HepG2 (cell line): ENCODE measurements around the gene AXDND1. TPM values are rescaled to one million over a fixed set of nuclear protein-coding genes. Genes with fewer than 3 reads are reported as not detected.

Experiments
- ATAC-seq: fragments of 200-7000 bp; cut with Tn5 transposase; 3 replicates; pipeline ENCODE4 v1.9.1; 2020; ENCODE audit warnings: mild to moderate bottlenecking, moderate library complexity
- Bru-seq: library from RNA; stranded (reverse); fragments of 400-500 nt; gene quantifications from one replicate; lab custom pipeline; 2021; lab: Mats Ljungman, UMichigan
- BruChase-seq, 2 experiments: library from RNA; stranded (reverse); fragments of 400-500 nt; gene quantifications; one replicate each; lab custom pipeline; 2021; lab: Mats Ljungman, UMichigan
- BruUV-seq: library from RNA; stranded (reverse); fragments of 400-500 nt; replicated peaks from 2 replicates; lab custom pipeline; 2021; lab: Mats Ljungman, UMichigan
- CTCF ChIA-PET: fragments of 300-600 bp; formaldehyde crosslinking; extraction: SDS; loops from one replicate; lab custom pipeline; 2021; ENCODE audit warnings: low total read pairs, inconsistent platforms, low intra/inter-chr PET ratio; lab: Yijun Ruan, JAX
- POLR2A ChIA-PET: fragments of 350-600 bp; sonication (Branson Sonifier 250); formaldehyde crosslinking; loops from one replicate; lab custom pipeline; 2020; ENCODE audit warnings: antibody characterized with exemption, inconsistent platforms; lab: Yijun Ruan, JAX
- DNase-seq: peaks from one replicate; pipeline ENCODE4 v3.0.0-alpha.2; 2015; ENCODE audit warnings: low spot score
- FAIRE-seq: peaks from 3 replicates; lab custom pipeline; 2011; peaks lifted over from hg19 to GRCh38; lab: Jason Lieb, UNC
- H2AFZ ChIP-seq: one replicate; pipeline ENCODE4 v1.6.1; 2011; ENCODE audit warnings: low read length, inconsistent platforms
- H3K27ac ChIP-seq: fragments of 300-600 bp; 3 replicates; pipeline ENCODE4 v1.8.0; 2011; ENCODE audit warnings: mixed run types, mild to moderate bottlenecking, mixed read lengths, low read length, inconsistent platforms; ENCODE audit not compliant: insufficient read depth; ENCODE audit errors: extremely low read length
- H3K27me3 ChIP-seq, 2 experiments: fragments of 200-600 bp in 1 of 2; 2 replicates in 1 of 2; 3 replicates in 1 of 2; pipeline versions ENCODE4 v1.6.0 to v1.8.0; 2011; ENCODE audit warnings: low read length in 2 of 2, mild to moderate bottlenecking in 2 of 2, moderate library complexity in 2 of 2, inconsistent platforms in 1 of 2; ENCODE audit not compliant: insufficient read depth in 2 of 2, control insufficient read depth in 1 of 2
- H3K36me3 ChIP-seq, 2 experiments: fragments of 200-600 bp in 1 of 2; replicated peaks in 1 of 2; 2 replicates in 1 of 2; 3 replicates in 1 of 2; pipeline versions ENCODE4 v1.5.1 to v1.8.0; 2011; ENCODE audit warnings: low read length in 2 of 2, inconsistent platforms in 1 of 2; ENCODE audit not compliant: insufficient read depth in 2 of 2, control insufficient read depth in 1 of 2
- H3K4me1 ChIP-seq: 2 replicates; pipeline ENCODE4 v1.5.1; 2012; ENCODE audit warnings: low read length, inconsistent platforms; ENCODE audit not compliant: insufficient read depth
- H3K4me2 ChIP-seq: 2 replicates; pipeline ENCODE4 v1.6.0; 2011; ENCODE audit warnings: low read depth, low read length, inconsistent platforms
- H3K4me3 ChIP-seq, 3 experiments: fragments of 200-600 bp in 1 of 3; sonication (generic), shearing (Covaris generic) in 1 of 3; replicated peaks in 1 of 3; 2 replicates each; pipeline ENCODE4 v1.5.1; 2011 to 2016; ENCODE audit warnings: low read length in 3 of 3, inconsistent platforms in 2 of 3, low read depth in 2 of 3, mild to moderate bottlenecking in 2 of 3, control low read depth in 1 of 3, mixed read lengths in 1 of 3; ENCODE audit not compliant: insufficient read depth in 1 of 3
- H3K79me2 ChIP-seq: one replicate; pipeline ENCODE4 v1.6.1; 2011; ENCODE audit warnings: low read length, inconsistent platforms; ENCODE audit not compliant: insufficient read depth
- H3K9ac ChIP-seq: 2 replicates; pipeline ENCODE4 v1.6.0; 2011; ENCODE audit warnings: mild to moderate bottlenecking, low read depth, low read length, inconsistent platforms; ENCODE audit not compliant: insufficient read depth
- H3K9me3 ChIP-seq: 2 replicates; pipeline ENCODE4 v1.5.1; 2012; ENCODE audit warnings: mild to moderate bottlenecking, low read length
- H4K20me1 ChIP-seq: 2 replicates; pipeline ENCODE4 v1.6.0; 2011; ENCODE audit warnings: inconsistent platforms, mild to moderate bottlenecking, low read length, moderate library complexity; ENCODE audit not compliant: insufficient read depth
- ATM ChIP-seq: fragments of 450-650 bp; IDR thresholded peaks from 2 replicates; pipeline ENCODE4 v1.7.1; 2017; ENCODE audit warnings: mild to moderate bottlenecking, borderline replicate concordance
- BORCS8-MEF2B ChIP-seq: sonication (generic); formaldehyde crosslinking; IDR thresholded peaks from 2 replicates; pipeline ENCODE4 v1.8.0; 2022; ENCODE audit warnings: mild to moderate bottlenecking, missing genetic modification reagents
- CSRNP1 ChIP-seq: sonication (generic); formaldehyde crosslinking; IDR thresholded peaks from 2 replicates; pipeline ENCODE4 v1.8.1; 2023; ENCODE audit warnings: mild to moderate bottlenecking, missing genetic modification reagents
- DNMT3B ChIP-seq: conservative IDR thresholded peaks from 2 replicates; pipeline ENCODE4 v1.6.1; 2016; ENCODE audit warnings: missing biosample characterization, control low read depth
- GATA4 ChIP-seq: sonication (generic); IDR thresholded peaks from 2 replicates; pipeline ENCODE4 v1.6.1; 2016; ENCODE audit warnings: antibody characterized with exemption, low read depth, borderline replicate concordance
- MXD3 ChIP-seq: IDR thresholded peaks from 2 replicates; pipeline ENCODE4 v1.6.1; 2016; ENCODE audit warnings: mild to moderate bottlenecking, missing biosample characterization, missing genetic modification reagents
- SMARCC2 ChIP-seq: fragments of 450-650 bp; IDR thresholded peaks from 2 replicates; pipeline ENCODE4 v1.6.1; 2017; ENCODE audit warnings: antibody characterized with exemption, mild to moderate bottlenecking
- SNAPC2 ChIP-seq: sonication (generic); formaldehyde crosslinking; IDR thresholded peaks from 2 replicates; pipeline ENCODE4 v1.8.1; 2022; ENCODE audit warnings: mild to moderate bottlenecking, missing genetic modification reagents
- SP5 ChIP-seq: IDR thresholded peaks from 2 replicates; pipeline ENCODE4 v1.6.1; 2016; ENCODE audit warnings: low read depth, borderline replicate concordance
- THAP8 ChIP-seq: sonication (generic); formaldehyde crosslinking; IDR thresholded peaks from 2 replicates; pipeline ENCODE4 v1.5.1; 2020; ENCODE audit warnings: missing genetic modification reagents, mild to moderate bottlenecking, borderline replicate concordance
- ZBTB20 ChIP-seq: sonication (generic); formaldehyde crosslinking; IDR thresholded peaks from 2 replicates; pipeline ENCODE4 v1.8.1; 2023; ENCODE audit warnings: missing genetic modification reagents, low read depth, mild to moderate bottlenecking, borderline replicate concordance
- ZBTB8A ChIP-seq: sonication (generic); formaldehyde crosslinking; IDR thresholded peaks from 2 replicates; pipeline ENCODE4 v1.4.0; 2020; ENCODE audit warnings: mild to moderate bottlenecking, low read depth, missing genetic modification reagents, borderline replicate concordance
- ZNF672 ChIP-seq: sonication (generic); formaldehyde crosslinking; IDR thresholded peaks from 2 replicates; pipeline ENCODE4 v1.8.1; 2022; ENCODE audit warnings: missing genetic modification reagents
- ZNF761 ChIP-seq: sonication (generic); formaldehyde crosslinking; conservative IDR thresholded peaks from 2 replicates; pipeline ENCODE4 v1.4.0; 2020; ENCODE audit warnings: mild to moderate bottlenecking, missing genetic modification reagents
- ZNF766 ChIP-seq: sonication (generic); formaldehyde crosslinking; IDR thresholded peaks from 2 replicates; pipeline ENCODE4 v1.5.0; 2020; ENCODE audit warnings: missing genetic modification reagents, borderline replicate concordance
- ZNF883 ChIP-seq: sonication (generic); formaldehyde crosslinking; IDR thresholded peaks from 2 replicates; pipeline ENCODE4 v1.5.1; 2020; ENCODE audit warnings: mild to moderate bottlenecking, missing genetic modification reagents; ENCODE audit errors: not compliant biosample characterization
- WGBS: methylation state at CpG from one replicate; pipeline ENCODE4 v1.1.6; 2017; ENCODE audit warnings: low lambda C conversion rate; 5-methylcytosine and 5-hydroxymethylcytosine counted together
- in situ Hi-C: cut with HindIII; loops from 2 replicates; pipeline ENCODE4 v1.10.0; 2017; ENCODE audit warnings: low pct_unique_long_range_greater_than_20kb; ENCODE audit not compliant: extremely low pct_ligation_motif_present
- intact Hi-C: fragments of 100-400 bp; cut with micrococcal nuclease; formaldehyde crosslinking; loops from one replicate; pipeline ENCODE4 v1.10.0; 2022; ENCODE audit not compliant: unreplicated experiment
- long read RNA-seq, 2 experiments: library from RNA in 1 of 2; library from polyadenylated mRNA in 1 of 2; stranded (forward) in 1 of 2; unstranded in 1 of 2; transcript quantifications; one replicate each; pipeline ENCODE4 v2.0.0, GENCODE V29; 2019 to 2022
- polyA minus RNA-seq, 3 experiments: library from RNA; depleted of rRNA, polyadenylated mRNA; stranded (reverse); fragments of >200 nt; gene quantifications; 2 replicates each; pipeline ENCODE4 v1.2.3, GENCODE V29; 2011; ENCODE audit warnings: low replicate concordance in 1 of 3
- polyA plus RNA-seq, 8 experiments: library from polyadenylated mRNA; depleted of rRNA in 3 of 8; stranded (reverse) in 7 of 8; unstranded in 1 of 8; fragments of >200 nt; fragmentation: Illumina TruSeq in 4 of 8; extraction: Trizol in 4 of 8; gene quantifications; 2 replicates each; pipeline versions ENCODE4 v1.2.1 to v1.2.3, GENCODE V29; 2011 to 2016; ENCODE audit warnings: low read depth in 4 of 8, missing spikeins in 1 of 8, mixed read lengths in 1 of 8; ENCODE audit not compliant: insufficient read depth in 1 of 8
- total RNA-seq, 5 experiments: library from RNA; depleted of rRNA; stranded (reverse); fragments of >200 nt; fragmentation: Illumina TruSeq; extraction: Trizol; gene quantifications; 2 replicates each; pipeline ENCODE4 v1.2.3, GENCODE V29; 2016; ENCODE audit warnings: low read depth in 1 of 5

AXDND1 gene
- total RNA-seq (2016; rRNA removed; fragmentation: Illumina TruSeq; extraction: Trizol): 0.14 and 0.40 TPM in 2 replicates
- 0.97 and 1.0 TPM in 2 replicates for total RNA-seq (2016; cell fraction: cytosol; rRNA removed; fragmentation: Illumina TruSeq; extraction: Trizol; ENCODE audit: low read depth)
- 0.04 and 0.06 TPM in 2 replicates for total RNA-seq (2016; cell fraction: insoluble cytoplasmic fraction; rRNA removed; fragmentation: Illumina TruSeq; extraction: Trizol)
- total RNA-seq (2016; cell fraction: membrane; rRNA removed; fragmentation: Illumina TruSeq; extraction: Trizol): 0.12 and 0.69 TPM in 2 replicates
- total RNA-seq (2016; cell fraction: nucleus; rRNA removed; fragmentation: Illumina TruSeq; extraction: Trizol): 0.47 and 1.1 TPM in 2 replicates
- 0.15 and 0.46 TPM in 2 replicates for polyA plus RNA-seq (2011; rRNA removed)
- not detected in 2 replicates for polyA plus RNA-seq (2011; cell fraction: cytosol; rRNA removed)
- 0.36 and 0.50 TPM in 2 replicates for polyA plus RNA-seq (2011; cell fraction: nucleus; rRNA removed)
- polyA plus RNA-seq (2012): 0.19 and 0.32 TPM in 2 replicates
- polyA plus RNA-seq (2016; cell fraction: cytosol; fragmentation: Illumina TruSeq; extraction: Trizol; ENCODE audit: low read depth): 0.26 and 0.31 TPM in 2 replicates
- 0.27 and 0.48 TPM in 2 replicates for polyA plus RNA-seq (2016; cell fraction: insoluble cytoplasmic fraction; fragmentation: Illumina TruSeq; extraction: Trizol; ENCODE audit: low read depth)
- 0.24 and 0.36 TPM in 2 replicates for polyA plus RNA-seq (2016; cell fraction: membrane; fragmentation: Illumina TruSeq; extraction: Trizol; ENCODE audit: low read depth)
- polyA plus RNA-seq (2016; cell fraction: nucleus; fragmentation: Illumina TruSeq; extraction: Trizol; ENCODE audit: insufficient read depth, low read depth): not detected in 2 replicates
- not detected in 2 replicates for polyA minus RNA-seq (2011; rRNA and poly(A)+ RNA removed; ENCODE audit: low replicate concordance)
- polyA minus RNA-seq (2011; cell fraction: cytosol; rRNA and poly(A)+ RNA removed): not detected in 2 replicates
- polyA minus RNA-seq (2011; cell fraction: nucleus; rRNA and poly(A)+ RNA removed): 0.99 and 1.4 TPM in 2 replicates
- percentile 19 among the genes with signal in this experiment for Bru-seq, nascent RNA
- BruChase-seq, experiment 1, labeled RNA remaining after a 6-hour chase: percentile 20 among the genes with signal in this experiment
- BruChase-seq, experiment 2, labeled RNA remaining after a 2-hour chase: percentile 24 among the genes with signal in this experiment
- long read RNA-seq, experiment 1: 0 reads
- long read RNA-seq, experiment 2: 0 reads

- FAIRE-seq: peak; percentile 66
- Histone ChIP-seq H3K79me2 (no peaks in the 10 kb centered on the region), H3K27me3 (no peaks in the 10 kb centered on the region), H3K9ac (peak within 1 kb of the TSS; percentile 73), H3K4me2 (peak within 1 kb of the TSS; percentile 97), H4K20me1 (no peaks in the 10 kb centered on the region), H3K4me3 (peak within 1 kb of the TSS; percentile 63 to 86 (median 73)), H3K36me3 (no peaks in the 10 kb centered on the region), H3K4me1 (peaks cover 18% of the 10 kb centered on the region; the same call in 1 of the 2 replicates), H3K9me3 (no peaks in the 10 kb centered on the region), H3K27ac (peak within 1 kb of the TSS; percentile 65), H2AFZ (peak within 1 kb of the TSS; percentile 71)
- in situ Hi-C loops (loop anchor here (5.0 to 25.0 kb wide), 3 partner anchors 113 to 603 kb away; partner anchors contain the start of gene TOR3A), intact Hi-C loops (loop anchor here (5.0 kb wide), 1 partner anchor 73 kb away; the partner anchor contains the start of gene SOAT1)
- CTCF ChIA-PET: no interaction called here
- POLR2A ChIA-PET: interaction anchor here (0.6 to 1.6 kb wide), 5 partner anchors 72 to 1739 kb away, joined by 3 to 8 read pairs (median 3); partner anchors contain the start of gene SOAT1
- BruUV-seq: TSS peak; percentile 79
- 22% methylated on average over 29 of the region's 43 CpGs for WGBS
- peak; percentile 93 for ATAC-seq
- DNase-seq: peak; percentile 68
- TF ChIP-seq ZBTB8A (CRISPR knock-in tag): no peak
- TF ChIP-seq CSRNP1 (CRISPR knock-in tag): 0 out of 2 replicates have a peak, but pooled peaks have one; percentile 56
- peak; percentile 50 for TF ChIP-seq ZNF883 (CRISPR knock-in tag)
- no peak for TF ChIP-seq ZNF761 (CRISPR knock-in tag)
- TF ChIP-seq SP5: no peak
- TF ChIP-seq GATA4: no peak
- TF ChIP-seq THAP8: no peak
- TF ChIP-seq ZNF766 (CRISPR knock-in tag): no peak
- no peak for TF ChIP-seq SMARCC2
- TF ChIP-seq ATM: no peak
- no peak for TF ChIP-seq ZNF672 (CRISPR knock-in tag)
- peak; percentile 52; the same call in 1 of the 2 replicates for TF ChIP-seq BORCS8-MEF2B (CRISPR knock-in tag)
- TF ChIP-seq ZBTB20: no peak
- no peak for TF ChIP-seq DNMT3B (CRISPR knock-in tag)
- TF ChIP-seq SNAPC2: 0 out of 2 replicates have a peak, but pooled peaks have one; percentile 41
- TF ChIP-seq MXD3 (CRISPR knock-in tag): no peak
Observed at GRCh38 chr1:179365342-179366092, at the start of gene AXDND1. Gene AXDND1, plus strand, starts transcription at chr1:179365971. Its CDS starts 539 bp downstream, at chr1:179366510.
